OCI-LY7 (cell line): ENCODE results near the gene SKP1.

ENCODE experiments used
- EZH2phosphoT487 ChIP-seq: fragments of 200-600 bp; sonication (generic); IDR thresholded peaks from 2 replicates; pipeline ENCODE4 v1.6.1; 2018; ENCODE audit warnings: low read depth, borderline replicate concordance, mild to moderate bottlenecking, mixed run types, antibody characterized with exemption, low read length, moderate library complexity, mixed read lengths
- TF ChIP-seq, protein P1 (sequence below): fragments of 200-600 bp; sonication (generic); conservative IDR thresholded peaks from 2 replicates; pipeline ENCODE4 v1.5.1; 2014; ENCODE audit warnings: mild to moderate bottlenecking, antibody characterized with exemption, low read length, moderate library complexity, mixed read lengths

DNA sequence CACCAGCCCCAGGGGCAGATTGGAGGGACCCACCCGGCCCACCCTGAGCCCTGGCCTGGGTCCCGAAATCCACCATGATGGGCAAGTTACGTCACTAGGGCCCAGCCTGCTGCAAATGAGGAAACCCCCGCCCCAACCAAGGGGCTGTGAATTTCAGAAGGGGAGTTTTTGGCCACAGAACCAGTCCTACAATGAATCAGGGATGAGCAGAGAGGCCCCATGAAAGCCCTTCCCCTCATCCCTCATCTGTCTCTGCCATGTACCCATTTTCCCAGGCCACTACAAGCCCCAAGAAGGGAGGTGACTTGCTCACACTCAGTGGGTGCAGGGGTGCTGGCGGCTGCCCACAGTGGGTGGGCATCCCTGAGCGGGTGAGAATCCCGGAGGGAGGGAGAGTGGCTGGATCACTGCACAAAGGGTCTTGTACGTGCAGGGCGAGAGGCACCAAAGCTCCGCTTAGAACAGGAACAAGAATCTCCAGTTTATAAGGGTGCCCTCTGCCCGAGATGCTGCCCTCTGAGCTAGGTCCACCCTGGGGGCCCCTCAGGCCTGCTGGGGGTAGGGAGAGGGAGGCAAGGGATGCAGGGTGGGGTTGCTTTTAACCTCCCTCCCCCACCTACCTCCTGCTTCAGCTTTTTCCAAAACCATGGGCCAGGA is 72.6 kb downstream of the SKP1 start:
- TF ChIP-seq, protein P1, sequence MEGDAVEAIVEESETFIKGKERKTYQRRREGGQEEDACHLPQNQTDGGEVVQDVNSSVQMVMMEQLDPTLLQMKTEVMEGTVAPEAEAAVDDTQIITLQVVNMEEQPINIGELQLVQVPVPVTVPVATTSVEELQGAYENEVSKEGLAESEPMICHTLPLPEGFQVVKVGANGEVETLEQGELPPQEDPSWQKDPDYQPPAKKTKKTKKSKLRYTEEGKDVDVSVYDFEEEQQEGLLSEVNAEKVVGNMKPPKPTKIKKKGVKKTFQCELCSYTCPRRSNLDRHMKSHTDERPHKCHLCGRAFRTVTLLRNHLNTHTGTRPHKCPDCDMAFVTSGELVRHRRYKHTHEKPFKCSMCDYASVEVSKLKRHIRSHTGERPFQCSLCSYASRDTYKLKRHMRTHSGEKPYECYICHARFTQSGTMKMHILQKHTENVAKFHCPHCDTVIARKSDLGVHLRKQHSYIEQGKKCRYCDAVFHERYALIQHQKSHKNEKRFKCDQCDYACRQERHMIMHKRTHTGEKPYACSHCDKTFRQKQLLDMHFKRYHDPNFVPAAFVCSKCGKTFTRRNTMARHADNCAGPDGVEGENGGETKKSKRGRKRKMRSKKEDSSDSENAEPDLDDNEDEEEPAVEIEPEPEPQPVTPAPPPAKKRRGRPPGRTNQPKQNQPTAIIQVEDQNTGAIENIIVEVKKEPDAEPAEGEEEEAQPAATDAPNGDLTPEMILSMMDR: no peak
- TF ChIP-seq EZH2phosphoT487: no peak
